H1 (cell line): ENCODE data around the gene CD44.

ENCODE experiments used
- CTCF ChIP-seq, 3 experiments: IDR thresholded peaks; 1 replicate in 2 of 3; 2 replicates in 1 of 3; pipeline versions ENCODE4 v1.5.1 to v1.6.1; 2011; ENCODE audit warnings: low read length in 3 of 3, mild to moderate bottlenecking in 3 of 3, inconsistent platforms in 2 of 3, low read depth in 1 of 3, moderate library complexity in 1 of 3; ENCODE audit not compliant: insufficient read depth in 1 of 3; ENCODE audit errors: control extremely low read depth in 1 of 3
- EP300 ChIP-seq, 2 experiments: IDR thresholded peaks; 1 replicate in 1 of 2; 2 replicates in 1 of 2; pipeline ENCODE4 v1.6.1; 2011 to 2012; ENCODE audit warnings: low read depth in 2 of 2, low read length in 2 of 2, mild to moderate bottlenecking in 2 of 2, borderline replicate concordance in 1 of 2, inconsistent platforms in 1 of 2, moderate library complexity in 1 of 2
- EZH2 ChIP-seq: fragments of 200-600 bp; sonication (generic); IDR thresholded peaks from 2 replicates; pipeline ENCODE4 v1.7.1; 2012; ENCODE audit warnings: low read depth, mild to moderate bottlenecking, moderate library complexity, low read length, inconsistent platforms; ENCODE audit not compliant: severe bottlenecking
- HDAC6 ChIP-seq: IDR thresholded peaks from one replicate; pipeline ENCODE4 v1.7.1; 2012; ENCODE audit warnings: low read depth, mild to moderate bottlenecking, inconsistent platforms, low read length, moderate library complexity
- MAFK ChIP-seq: IDR thresholded peaks from 2 replicates; pipeline ENCODE4 v1.6.1; 2012; ENCODE audit warnings: low read depth, mild to moderate bottlenecking, improper control_type of control experiment, low read length
- SP1 ChIP-seq: IDR thresholded peaks from 2 replicates; pipeline ENCODE4 v1.6.1; 2011; ENCODE audit warnings: low read depth, low read length
- TBP ChIP-seq: IDR thresholded peaks from 2 replicates; pipeline ENCODE4 v1.6.1; 2011; ENCODE audit warnings: low read depth, low read length, improper control_type of control experiment

- TF ChIP-seq CTCF (IDR thresholded peaks at IDR 0.05; ENCODE audit: control extremely low read depth in 1 of 3, insufficient read depth in 1 of 3, low read depth in 1 of 3, low read length in 3 of 3) (no peak), EP300 (IDR thresholded peaks at IDR 0.05; ENCODE audit: borderline replicate concordance in 1 of 2, low read depth in 2 of 2, low read length in 2 of 2) (no peak), HDAC6 (no peak), SP1 (no peak), EZH2 (no peak), TBP (no peak), MAFK (no peak)
Observed at GRCh38 chr11:35143297-35144135, 4.5 kb downstream of the CD44 start.
